Neuronal stem cell (in vitro differentiated cells): ENCODE results near the gene PNMA8A.

ENCODE experiments used
- DNase-seq: peaks from one replicate; pipeline ENCODE4 v3.0.0-alpha.2; 2013; ENCODE audit warnings: low spot score
- H2AFZ ChIP-seq: one replicate; pipeline ENCODE4 v1.6.1; 2013; ENCODE audit warnings: mild to moderate bottlenecking, low read length, inconsistent platforms
- H2AK5ac ChIP-seq: 2 replicates; pipeline ENCODE4 v1.6.1; 2013; ENCODE audit warnings: low read depth, mild to moderate bottlenecking, inconsistent platforms, low read length, moderate library complexity, mixed read lengths
- H2BK120ac ChIP-seq: 2 replicates; pipeline ENCODE4 v1.6.1; 2013; ENCODE audit warnings: low read depth, mild to moderate bottlenecking, inconsistent platforms, low read length, moderate library complexity, mixed read lengths
- H2BK12ac ChIP-seq: one replicate; pipeline ENCODE4 v1.6.1; 2013; ENCODE audit warnings: low read length, inconsistent platforms
- H2BK15ac ChIP-seq: 2 replicates; pipeline ENCODE4 v1.6.1; 2013; ENCODE audit warnings: mild to moderate bottlenecking, low read length, inconsistent platforms, mixed read lengths
- H2BK5ac ChIP-seq: one replicate; pipeline ENCODE4 v1.6.1; 2013; ENCODE audit warnings: inconsistent platforms, mild to moderate bottlenecking, low read length, moderate library complexity
- H3K14ac ChIP-seq: one replicate; pipeline ENCODE4 v1.6.1; 2013; ENCODE audit warnings: low read length, inconsistent platforms
- H3K18ac ChIP-seq: 2 replicates; pipeline ENCODE4 v1.6.1; 2013; ENCODE audit warnings: low read length, inconsistent platforms
- H3K23ac ChIP-seq: 2 replicates; pipeline ENCODE4 v1.6.1; 2013; ENCODE audit warnings: low read depth, mild to moderate bottlenecking, mixed read lengths, low read length, inconsistent platforms; ENCODE audit not compliant: poor library complexity
- H3K27ac ChIP-seq: replicated peaks from 3 replicates; pipeline ENCODE4 v1.5.1; 2013; ENCODE audit warnings: low read length, inconsistent platforms
- H3K27me3 ChIP-seq, 3 experiments: 2 replicates each; pipeline ENCODE4 v1.6.1; 2013; ENCODE audit warnings: low read length in 3 of 3, mild to moderate bottlenecking in 2 of 3, inconsistent platforms in 1 of 3, low read depth in 1 of 3, mixed read lengths in 1 of 3, moderate library complexity in 1 of 3; ENCODE audit not compliant: control insufficient read depth in 3 of 3, insufficient read depth in 3 of 3
- H3K36me3 ChIP-seq, 2 donors: replicated peaks in 1 of 2; 2 replicates each; pipeline ENCODE4 v1.6.1; 2013; ENCODE audit warnings: low read length in 2 of 2; ENCODE audit not compliant: control insufficient read depth in 2 of 2, insufficient read depth in 2 of 2
- H3K4ac ChIP-seq: 2 replicates; pipeline ENCODE4 v1.6.1; 2013; ENCODE audit warnings: inconsistent platforms, mild to moderate bottlenecking, low read length, moderate library complexity
- H3K4me1 ChIP-seq, 2 donors: 1 replicate in 1 of 2; 2 replicates in 1 of 2; pipeline ENCODE4 v1.6.1; 2013; ENCODE audit warnings: low read length in 2 of 2, low read depth in 1 of 2; ENCODE audit not compliant: control insufficient read depth in 2 of 2, insufficient read depth in 1 of 2
- H3K4me2 ChIP-seq: one replicate; pipeline ENCODE4 v1.6.1; 2013; ENCODE audit warnings: mild to moderate bottlenecking, low read length, inconsistent platforms; ENCODE audit not compliant: insufficient read depth, poor library complexity, severe bottlenecking
- H3K4me3 ChIP-seq, 2 donors: 2 replicates each; pipeline ENCODE4 v1.5.1; 2013; ENCODE audit warnings: low read length in 2 of 2, mild to moderate bottlenecking in 2 of 2, inconsistent platforms in 1 of 2, moderate library complexity in 1 of 2
- H3K79me1 ChIP-seq: one replicate; pipeline ENCODE4 v1.6.1; 2013; ENCODE audit warnings: low read depth, mild to moderate bottlenecking, inconsistent platforms, low read length, moderate library complexity
- H3K9ac ChIP-seq: one replicate; pipeline ENCODE4 v1.6.1; 2013; ENCODE audit warnings: mild to moderate bottlenecking, low read depth, low read length, inconsistent platforms; ENCODE audit not compliant: poor library complexity
- H3K9me3 ChIP-seq, 2 donors: replicated peaks in 1 of 2; 2 replicates each; pipeline versions ENCODE3 to v1.6.1; 2013; ENCODE audit warnings: low read length in 2 of 2, mild to moderate bottlenecking in 2 of 2, inconsistent platforms in 1 of 2, low read depth in 1 of 2, mixed read lengths in 1 of 2, moderate library complexity in 1 of 2; ENCODE audit not compliant: control insufficient read depth in 2 of 2, insufficient read depth in 1 of 2
- H4K8ac ChIP-seq: one replicate; pipeline ENCODE4 v1.6.1; 2013; ENCODE audit warnings: low read depth, mild to moderate bottlenecking, inconsistent platforms, low read length, moderate library complexity
- H4K91ac ChIP-seq: one replicate; pipeline ENCODE4 v1.6.1; 2013; ENCODE audit warnings: low read length, low read depth, mild to moderate bottlenecking, inconsistent platforms; ENCODE audit not compliant: poor library complexity
- WGBS, 2 donors: extraction: QIAGEN DNeasy Blood & Tissue Kit; methylation state at CpG; one replicate each; pipeline ENCODE4 v1.1.7; 2013; ENCODE audit warnings: missing lambda C conversion rate in 2 of 2, mixed read lengths in 1 of 2; ENCODE audit not compliant: insufficient read length in 2 of 2, insufficient replicate concordance in 1 of 2; ENCODE audit errors: extremely low coverage in 2 of 2; 5-methylcytosine and 5-hydroxymethylcytosine counted together

Gene PNMA8A

GRCh38 chr19:46494941-46495785, 23.8 kb upstream of the PNMA8A start:
- Histone ChIP-seq H3K14ac (peak overlapping the region; percentile 9), H3K4ac (peak overlapping the region; percentile 55), H3K4me2 (peak overlapping the region; percentile 92), H2BK15ac (peak overlapping the region; percentile 91), H3K9me3 (peaks cover 0 to 12% of the 10 kb centered on the region in 2 donors), H3K36me3 (no peaks in the 10 kb centered on the region), H4K8ac (no peak overlapping the region), H3K4me1 (peaks cover 14 to 20% of the 10 kb centered on the region in 2 donors), H2BK5ac (peak overlapping the region; percentile 16), H2BK120ac (no peak overlapping the region), H4K91ac (no peak overlapping the region), H3K4me3 (peak overlapping the region; percentile 60 to 80), H2AFZ (peak overlapping the region; percentile 91), H2AK5ac (peak overlapping the region; percentile 99), H3K27ac (no peak overlapping the region), H3K79me1 (no peaks in the 10 kb centered on the region), H3K23ac (peak overlapping the region; percentile 88), H3K9ac (peak overlapping the region; percentile 85), H3K27me3 (peaks cover 0 to 53% (median 36%) of the 10 kb centered on the region in 3 experiments), H2BK12ac (peak overlapping the region; percentile 86), H3K18ac (peak overlapping the region; percentile 73)
- DNase-seq = no peak
- WGBS, 2 donors = no CpG with 5 or more reads among the region's 49 CpGs

- Histone ChIP-seq H3K18ac (peak overlapping the region; percentile 73), H2BK12ac (peak overlapping the region; percentile 98), H3K4me2 (no peak overlapping the region), H2BK15ac (peak overlapping the region; percentile 79), H3K23ac (peak overlapping the region; percentile 88), H3K79me1 (no peaks in the 10 kb centered on the region), H4K8ac (no peak overlapping the region), H3K4me1 (peaks cover 20 to 21% of the 10 kb centered on the region in 2 donors), H3K4ac (no peak overlapping the region), H2BK120ac (no peak overlapping the region), H2BK5ac (peak overlapping the region; percentile 16), H3K27me3 (peaks cover 4 to 61% (median 41%) of the 10 kb centered on the region in 3 experiments), H3K4me3 (peak overlapping the region; percentile 27 to 60), H3K27ac (no peak overlapping the region), H3K9me3 (peaks cover 0 to 12% of the 10 kb centered on the region in 2 donors), H3K9ac (no peak overlapping the region), H2AK5ac (peak overlapping the region; percentile 99), H2AFZ (no peak overlapping the region), H3K36me3 (no peaks in the 10 kb centered on the region), H3K14ac (no peak overlapping the region), H4K91ac (no peak overlapping the region)
- WGBS, 2 donors = no CpG with 5 or more reads among the region's 67 CpGs
- no peak for DNase-seq
Observed at GRCh38 chr19:46494146-46494940, 23.0 kb upstream of the PNMA8A start.

DNA sequence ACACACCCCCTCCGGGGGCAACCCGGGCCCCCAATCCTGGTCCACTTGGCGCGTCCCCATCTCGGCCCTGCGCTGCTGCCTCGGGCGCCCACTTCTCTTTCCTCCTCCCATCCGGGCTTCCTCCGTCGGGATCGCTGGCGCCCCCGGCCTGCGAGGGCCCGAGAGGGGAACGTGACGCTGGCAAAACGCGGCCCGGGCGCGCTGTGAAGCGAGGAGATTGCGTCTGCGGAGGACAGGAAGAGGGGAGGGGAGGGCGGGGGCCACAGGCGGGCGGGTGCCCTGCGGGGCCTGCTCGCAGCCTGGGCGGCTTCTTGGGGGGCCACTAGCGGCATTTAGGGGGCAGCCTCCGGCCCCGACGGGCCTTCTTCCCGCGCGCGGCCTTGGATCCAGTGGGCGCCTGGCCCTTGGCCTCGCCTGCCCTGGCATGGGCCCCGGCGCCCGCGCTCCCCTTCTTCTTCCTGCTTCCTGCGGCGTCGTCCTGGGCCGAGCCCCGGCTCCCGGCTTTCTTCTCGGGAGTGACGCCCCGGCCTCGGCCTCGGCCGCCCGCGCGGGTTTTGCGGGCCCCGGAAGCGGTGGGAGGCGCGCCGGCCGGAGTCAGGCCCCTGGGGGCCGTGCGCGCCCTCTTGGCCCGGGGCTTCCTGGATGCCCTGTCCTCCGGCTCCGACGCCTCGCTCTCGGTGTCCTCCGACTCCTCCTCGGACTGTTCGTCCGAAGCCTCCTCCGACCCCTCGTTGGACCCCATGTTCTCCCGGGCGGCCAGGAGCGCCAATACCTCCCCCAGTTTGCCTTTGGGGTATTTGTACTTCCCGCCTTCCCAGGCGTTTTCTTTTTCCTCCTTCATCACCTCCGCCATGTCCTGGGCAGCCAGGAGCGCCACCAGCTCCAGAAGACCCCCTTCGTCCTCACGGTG, 22.1 kb upstream of the PNMA8A start:
- peak overlapping the region; percentile 85 for H2BK120ac ChIP-seq
- peak overlapping the region; percentile 41 for H2BK12ac ChIP-seq
- H2AK5ac ChIP-seq = peak overlapping the region; percentile 63
- H3K14ac ChIP-seq = no peak overlapping the region
- H3K4ac ChIP-seq = no peak overlapping the region
- DNase-seq = no peak
- no peaks in the 10 kb centered on the region for H3K79me1 ChIP-seq
- peaks cover 0 to 12% of the 10 kb centered on the region in 2 donors for H3K9me3 ChIP-seq
- no CpG with 5 or more reads among the region's 92 CpGs for WGBS, 2 donors
- H3K9ac ChIP-seq = peak overlapping the region; percentile 74
- H4K8ac ChIP-seq = peak overlapping the region; percentile 6
- H3K18ac ChIP-seq = peak overlapping the region; percentile 91
- no peak overlapping the region for H3K27ac ChIP-seq
- H3K4me1 ChIP-seq = peaks cover 17 to 23% of the 10 kb centered on the region in 2 donors
- H3K4me3 ChIP-seq = peak overlapping the region in 1 of 2 donors; percentile 62
- no peak overlapping the region for H4K91ac ChIP-seq
- H2BK5ac ChIP-seq = no peak overlapping the region
- H3K36me3 ChIP-seq = no peaks in the 10 kb centered on the region
- peak overlapping the region; percentile 70 for H2BK15ac ChIP-seq
- H3K23ac ChIP-seq = peak overlapping the region; percentile 57
- no peak overlapping the region for H2AFZ ChIP-seq
- H3K4me2 ChIP-seq = peak overlapping the region; percentile 56
- peaks cover 12 to 70% (median 48%) of the 10 kb centered on the region in 3 experiments for H3K27me3 ChIP-seq
